Measurements from ENCODE around the gene RRP9. TPM values are rescaled to one million over a fixed set of nuclear protein-coding genes. Genes with fewer than 3 reads are reported as not detected.

Gene RRP9
- polyA plus RNA-seq, 1 donor from 2014 or later = 26.8 TPM

DNA sequence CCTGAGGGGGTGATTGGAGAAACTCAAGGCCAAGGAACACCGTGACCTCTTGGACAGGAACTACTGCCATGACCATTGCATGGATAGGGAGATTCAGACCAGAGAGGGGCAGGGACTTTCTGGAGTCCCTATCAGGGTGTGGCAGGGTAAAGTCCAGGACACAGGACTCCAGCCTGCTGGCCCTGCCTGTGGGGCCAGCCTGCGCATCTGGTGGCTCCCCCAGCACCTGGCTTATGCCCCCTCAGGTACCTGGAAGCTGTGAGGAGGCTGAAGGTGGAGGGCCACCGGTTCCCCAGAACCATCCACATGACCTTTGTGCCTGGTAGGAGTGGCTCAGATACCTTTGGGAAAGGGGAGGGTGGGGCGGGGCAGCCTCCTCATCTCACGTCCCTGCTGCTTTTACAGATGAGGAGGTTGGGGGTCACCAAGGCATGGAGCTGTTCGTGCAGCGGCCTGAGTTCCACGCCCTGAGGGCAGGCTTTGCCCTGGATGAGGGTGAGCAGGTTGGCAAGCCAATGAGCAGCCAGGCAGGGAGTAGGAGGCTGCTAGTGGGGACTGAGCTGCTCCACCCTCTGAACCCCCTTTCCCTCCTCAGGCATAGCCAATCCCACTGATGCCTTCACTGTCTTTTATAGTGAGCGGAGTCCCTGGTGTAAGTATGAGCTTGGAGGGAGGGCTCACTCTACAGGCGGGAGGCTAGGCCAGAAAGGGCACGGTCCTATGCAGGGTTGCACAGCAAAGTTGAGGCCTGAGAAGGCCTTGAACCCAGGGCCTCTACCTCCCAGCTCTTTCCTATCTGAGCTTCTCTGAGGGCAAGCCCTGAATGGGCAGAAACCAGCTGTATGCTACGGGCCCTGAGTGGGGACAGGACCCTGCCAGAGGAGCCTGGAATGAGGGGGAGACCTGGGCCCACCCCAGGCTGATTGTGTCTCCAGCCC lies 44.6 kb upstream of the RRP9 start:
- Histone ChIP-seq H3K9me2 (ENCODE audit: insufficient read depth, low read length) (no peaks in the 10 kb centered on the region), H3F3A (ENCODE audit: insufficient read depth, low read length, poor library complexity, severe bottlenecking) (no peaks in the 10 kb centered on the region), H3K4me3 (ENCODE audit: low read length) (no peak overlapping the region), H3K79me2 (replicated peaks; ENCODE audit: insufficient read depth, low read length) (no peaks in the 10 kb centered on the region), H3K36me3 (ENCODE audit: insufficient read depth, low read length) (no peaks in the 10 kb centered on the region), H2AFZ (ENCODE audit: low read depth, low read length) (no peak overlapping the region), H4K20me1 (ENCODE audit: insufficient read depth) (no peaks in the 10 kb centered on the region), H3K27ac (ENCODE audit: low read length) (no peak overlapping the region), H3K9ac (ENCODE audit: low read length) (no peak overlapping the region), H3K9me3 (ENCODE audit: low read length) (no peaks in the 10 kb centered on the region), H3K27me3 (ENCODE audit: insufficient read depth, low read depth, low read length) (no peaks in the 10 kb centered on the region), H3K4me2 (ENCODE audit: low read length) (no peak overlapping the region)
- TF ChIP-seq, protein P1, sequence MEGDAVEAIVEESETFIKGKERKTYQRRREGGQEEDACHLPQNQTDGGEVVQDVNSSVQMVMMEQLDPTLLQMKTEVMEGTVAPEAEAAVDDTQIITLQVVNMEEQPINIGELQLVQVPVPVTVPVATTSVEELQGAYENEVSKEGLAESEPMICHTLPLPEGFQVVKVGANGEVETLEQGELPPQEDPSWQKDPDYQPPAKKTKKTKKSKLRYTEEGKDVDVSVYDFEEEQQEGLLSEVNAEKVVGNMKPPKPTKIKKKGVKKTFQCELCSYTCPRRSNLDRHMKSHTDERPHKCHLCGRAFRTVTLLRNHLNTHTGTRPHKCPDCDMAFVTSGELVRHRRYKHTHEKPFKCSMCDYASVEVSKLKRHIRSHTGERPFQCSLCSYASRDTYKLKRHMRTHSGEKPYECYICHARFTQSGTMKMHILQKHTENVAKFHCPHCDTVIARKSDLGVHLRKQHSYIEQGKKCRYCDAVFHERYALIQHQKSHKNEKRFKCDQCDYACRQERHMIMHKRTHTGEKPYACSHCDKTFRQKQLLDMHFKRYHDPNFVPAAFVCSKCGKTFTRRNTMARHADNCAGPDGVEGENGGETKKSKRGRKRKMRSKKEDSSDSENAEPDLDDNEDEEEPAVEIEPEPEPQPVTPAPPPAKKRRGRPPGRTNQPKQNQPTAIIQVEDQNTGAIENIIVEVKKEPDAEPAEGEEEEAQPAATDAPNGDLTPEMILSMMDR (IDR thresholded peaks at IDR 0.05; ENCODE audit: poor library complexity, severe bottlenecking) = no peak
- no peak for TF ChIP-seq POLR2AphosphoS5 (IDR thresholded peaks at IDR 0.05)

- no peaks in the 10 kb centered on the region for H3K36me3 ChIP-seq (ENCODE audit: insufficient read depth, low read length)
- H3F3A ChIP-seq (ENCODE audit: insufficient read depth, low read length, poor library complexity, severe bottlenecking) = no peaks in the 10 kb centered on the region
Observed at GRCh38 chr3:51985063-51985462, 43.4 kb upstream of the RRP9 start.

More at GRCh38 chr3:51985063-51985462, 43.4 kb upstream of the RRP9 start:
- Histone ChIP-seq H2AFZ (ENCODE audit: low read depth, low read length) (no peak overlapping the region), H3K9ac (ENCODE audit: low read length) (no peak overlapping the region), H3K79me2 (replicated peaks; ENCODE audit: insufficient read depth, low read length) (no peaks in the 10 kb centered on the region), H3K4me3 (ENCODE audit: low read length) (no peak overlapping the region), H3K27me3 (ENCODE audit: insufficient read depth, low read depth, low read length) (no peaks in the 10 kb centered on the region), H3K27ac (ENCODE audit: low read length) (no peak overlapping the region), H4K20me1 (ENCODE audit: insufficient read depth) (no peaks in the 10 kb centered on the region), H3K9me2 (ENCODE audit: insufficient read depth, low read length) (no peaks in the 10 kb centered on the region), H3K4me2 (ENCODE audit: low read length) (no peak overlapping the region), H3K9me3 (ENCODE audit: low read length) (no peaks in the 10 kb centered on the region)
- no peak for TF ChIP-seq EZH2 (IDR thresholded peaks at IDR 0.05; ENCODE audit: borderline replicate concordance, insufficient read depth, low read length, poor library complexity, severe bottlenecking)
- no peak for TF ChIP-seq RAD21 (conservative IDR thresholded peaks at IDR 0.05)
- no peak for TF ChIP-seq TAF1 (IDR thresholded peaks at IDR 0.05; ENCODE audit: low read depth)
- no peak for TF ChIP-seq POLR2AphosphoS5 (IDR thresholded peaks at IDR 0.05)
- TF ChIP-seq, protein P1 (IDR thresholded peaks at IDR 0.05; ENCODE audit: poor library complexity, severe bottlenecking) = no peak
- TF ChIP-seq, protein P2, sequence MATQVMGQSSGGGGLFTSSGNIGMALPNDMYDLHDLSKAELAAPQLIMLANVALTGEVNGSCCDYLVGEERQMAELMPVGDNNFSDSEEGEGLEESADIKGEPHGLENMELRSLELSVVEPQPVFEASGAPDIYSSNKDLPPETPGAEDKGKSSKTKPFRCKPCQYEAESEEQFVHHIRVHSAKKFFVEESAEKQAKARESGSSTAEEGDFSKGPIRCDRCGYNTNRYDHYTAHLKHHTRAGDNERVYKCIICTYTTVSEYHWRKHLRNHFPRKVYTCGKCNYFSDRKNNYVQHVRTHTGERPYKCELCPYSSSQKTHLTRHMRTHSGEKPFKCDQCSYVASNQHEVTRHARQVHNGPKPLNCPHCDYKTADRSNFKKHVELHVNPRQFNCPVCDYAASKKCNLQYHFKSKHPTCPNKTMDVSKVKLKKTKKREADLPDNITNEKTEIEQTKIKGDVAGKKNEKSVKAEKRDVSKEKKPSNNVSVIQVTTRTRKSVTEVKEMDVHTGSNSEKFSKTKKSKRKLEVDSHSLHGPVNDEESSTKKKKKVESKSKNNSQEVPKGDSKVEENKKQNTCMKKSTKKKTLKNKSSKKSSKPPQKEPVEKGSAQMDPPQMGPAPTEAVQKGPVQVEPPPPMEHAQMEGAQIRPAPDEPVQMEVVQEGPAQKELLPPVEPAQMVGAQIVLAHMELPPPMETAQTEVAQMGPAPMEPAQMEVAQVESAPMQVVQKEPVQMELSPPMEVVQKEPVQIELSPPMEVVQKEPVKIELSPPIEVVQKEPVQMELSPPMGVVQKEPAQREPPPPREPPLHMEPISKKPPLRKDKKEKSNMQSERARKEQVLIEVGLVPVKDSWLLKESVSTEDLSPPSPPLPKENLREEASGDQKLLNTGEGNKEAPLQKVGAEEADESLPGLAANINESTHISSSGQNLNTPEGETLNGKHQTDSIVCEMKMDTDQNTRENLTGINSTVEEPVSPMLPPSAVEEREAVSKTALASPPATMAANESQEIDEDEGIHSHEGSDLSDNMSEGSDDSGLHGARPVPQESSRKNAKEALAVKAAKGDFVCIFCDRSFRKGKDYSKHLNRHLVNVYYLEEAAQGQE (IDR thresholded peaks at IDR 0.05; ENCODE audit: borderline replicate concordance) = no peak
- TF ChIP-seq EP300 (conservative IDR thresholded peaks at IDR 0.05; ENCODE audit: poor library complexity, severe bottlenecking) = no peak
- TF ChIP-seq MXI1 (conservative IDR thresholded peaks at IDR 0.05; ENCODE audit: poor library complexity, severe bottlenecking) = no peak
- no peak for TF ChIP-seq SMC3 (conservative IDR thresholded peaks at IDR 0.05; ENCODE audit: poor library complexity)
